SH-SY5Y (cell line): ENCODE measurements around the gene TM9SF3.

Experiments used
- GATA2 ChIP-seq: IDR thresholded peaks from 2 replicates; pipeline ENCODE4 v1.6.1; 2011; ENCODE audit warnings: mild to moderate bottlenecking, low read depth, low read length
- GATA3 ChIP-seq: IDR thresholded peaks from 2 replicates; pipeline ENCODE4 v1.6.1; 2011; ENCODE audit warnings: low read depth, mild to moderate bottlenecking, low read length, moderate library complexity

DNA sequence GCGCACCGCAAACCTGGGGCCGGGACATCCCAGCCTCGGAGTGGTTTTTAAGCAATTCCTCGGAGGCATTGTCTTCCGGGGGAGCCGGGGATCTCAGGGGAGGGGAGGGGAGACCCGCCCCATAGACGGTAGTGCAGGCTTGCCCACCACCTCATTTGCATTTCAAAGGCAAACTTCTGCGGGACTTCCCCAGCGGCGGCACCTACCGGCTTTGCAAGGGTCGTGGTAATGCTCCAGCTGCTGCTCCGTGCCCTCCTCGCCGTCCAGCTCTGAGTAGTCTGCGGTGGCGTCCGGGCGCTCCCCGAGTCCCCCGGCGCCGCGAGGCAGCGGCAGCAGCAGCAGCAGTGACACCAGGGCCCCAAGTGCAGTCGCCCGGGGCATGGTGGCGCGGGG, 73.5 kb downstream of the TM9SF3 start:
- no peak for TF ChIP-seq GATA2
- TF ChIP-seq GATA3: no peak
